Stimulated activated CD8-positive, alpha-beta memory T cell treated with anti-CD3 and anti-CD28 coated beads, Interleukin-7, amount 100 ng/mL, for 4 hours (primary cell): ENCODE data around the gene ITIH1.

Experiments used
- DNase-seq, 2 donors: peaks; one replicate each; pipeline ENCODE4 v3.0.0-alpha.2; 2020; ENCODE audit warnings: low read depth in 2 of 2

Gene ITIH1

GRCh38 chr3:52790741-52791140 is 13.3 kb downstream of the ITIH1 start:
- no peak for DNase-seq

- DNase-seq = no peak
Measured at GRCh38 chr3:52791366-52791765, 14.0 kb downstream of the ITIH1 start.

GRCh38 chr3:52791928-52792327 is 14.5 kb downstream of the ITIH1 start:
- DNase-seq = no peak

GRCh38 chr3:52792413-52792812 is 15.0 kb downstream of the ITIH1 start:
- DNase-seq = no peak

- DNase-seq = no peak
Measured at GRCh38 chr3:52792961-52793695, 15.7 kb downstream of the ITIH1 start.

GRCh38 chr3:52793702-52794611 is 16.6 kb downstream of the ITIH1 start:
- DNase-seq = no peak

- DNase-seq = no peak
Measured at GRCh38 chr3:52794612-52795099, 17.3 kb downstream of the ITIH1 start, which contains the start of gene ITIH3. Gene ITIH3, plus strand, starts transcription at chr3:52794796. Its CDS starts 8 bp downstream, at chr3:52794804.

- DNase-seq = no peak
Measured at GRCh38 chr3:52795298-52795900, 18.0 kb downstream of the ITIH1 start.

- DNase-seq = no peak
Measured at GRCh38 chr3:52796411-52796810, 19.0 kb downstream of the ITIH1 start.

- DNase-seq = no peak
Measured at GRCh38 chr3:52798376-52798977, 21.1 kb downstream of the ITIH1 start.

GRCh38 chr3:52798978-52799476 is 21.6 kb downstream of the ITIH1 start:
- DNase-seq = no peak

GRCh38 chr3:52800079-52800478 is 22.7 kb downstream of the ITIH1 start:
- no peak for DNase-seq

- no peak for DNase-seq
Measured at GRCh38 chr3:52801839-52802238, 24.4 kb downstream of the ITIH1 start.

GRCh38 chr3:52805270-52806039 is 28.1 kb downstream of the ITIH1 start:
- no peak for DNase-seq

- no peak for DNase-seq
Measured at GRCh38 chr3:52809149-52809548, 31.8 kb downstream of the ITIH1 start.

GRCh38 chr3:52809662-52810377 is 32.4 kb downstream of the ITIH1 start:
- DNase-seq = no peak

GRCh38 chr3:52810923-52811322 is 33.5 kb downstream of the ITIH1 start:
- no peak for DNase-seq

GRCh38 chr3:52811452-52812011 is 34.1 kb downstream of the ITIH1 start:
- DNase-seq = no peak

- no peak for DNase-seq
Measured at GRCh38 chr3:52813810-52814209, 36.4 kb downstream of the ITIH1 start.

- DNase-seq = no peak
Measured at GRCh38 chr3:52816199-52816598, 38.8 kb downstream of the ITIH1 start.
